T47D (cell line): ENCODE data around the gene SUSD4.

Source experiments
- DNase-seq, 2 experiments: peaks; one replicate each; pipeline versions ENCODE4 v3.0.0 to v3.0.0-alpha.2; 2011 to 2012; ENCODE audit warnings: low read depth in 1 of 2, low spot score in 1 of 2
- JUND ChIP-seq: IDR thresholded peaks from 2 replicates; pipeline ENCODE4 v1.6.1; 2012; ENCODE audit warnings: low read depth
- in situ Hi-C: cut with HindIII; loops from 2 replicates; pipeline ENCODE4 v1.10.0; 2016; ENCODE audit warnings: low sequenced_read_pairs, low pct_unique_long_range_greater_than_20kb

Gene SUSD4

DNA sequence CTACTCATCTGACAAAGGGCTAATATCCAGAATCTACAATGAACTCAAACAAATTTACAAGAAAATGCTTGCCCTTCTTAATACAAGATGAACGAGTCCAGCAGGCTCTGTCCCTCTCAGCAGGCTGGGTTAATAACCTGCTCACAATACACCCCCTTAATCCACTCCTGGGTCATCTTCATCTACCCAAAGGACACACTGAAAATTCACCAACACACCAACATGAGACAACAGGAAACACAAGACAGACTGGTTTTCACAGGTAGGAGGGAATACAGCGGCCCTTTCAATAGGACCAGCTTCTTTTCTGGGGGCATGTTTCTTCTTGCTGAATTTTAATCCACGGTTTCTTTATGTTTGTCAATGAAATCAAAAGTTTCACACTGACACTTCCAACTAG, 44.6 kb downstream of the SUSD4 start:
- in situ Hi-C loops = no loop called here
- TF ChIP-seq JUND = no peak
- peak; percentile 18 to 83 for DNase-seq

DNA sequence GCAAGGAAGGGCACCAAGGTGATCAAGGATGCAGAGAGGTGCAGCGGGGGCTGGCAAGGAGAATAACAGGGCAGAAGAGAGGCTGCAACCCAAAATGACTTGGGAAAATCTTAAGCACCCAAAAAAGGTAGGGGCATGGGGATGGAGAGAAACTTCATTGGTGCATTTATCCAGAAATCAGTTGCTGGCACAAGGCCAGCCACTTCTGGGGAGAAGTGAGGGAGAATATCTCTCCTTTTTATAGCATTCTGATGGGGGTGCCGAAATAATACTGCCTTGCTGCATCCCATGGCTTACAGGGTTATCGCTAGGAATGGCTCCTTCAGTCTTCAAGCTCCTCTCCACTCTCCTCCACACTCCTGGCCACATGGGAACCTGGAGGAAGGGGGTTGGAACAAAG, 47.9 kb downstream of the SUSD4 start:
- no peak for TF ChIP-seq JUND
- no peak for DNase-seq
- in situ Hi-C loops = no loop called here

DNA sequence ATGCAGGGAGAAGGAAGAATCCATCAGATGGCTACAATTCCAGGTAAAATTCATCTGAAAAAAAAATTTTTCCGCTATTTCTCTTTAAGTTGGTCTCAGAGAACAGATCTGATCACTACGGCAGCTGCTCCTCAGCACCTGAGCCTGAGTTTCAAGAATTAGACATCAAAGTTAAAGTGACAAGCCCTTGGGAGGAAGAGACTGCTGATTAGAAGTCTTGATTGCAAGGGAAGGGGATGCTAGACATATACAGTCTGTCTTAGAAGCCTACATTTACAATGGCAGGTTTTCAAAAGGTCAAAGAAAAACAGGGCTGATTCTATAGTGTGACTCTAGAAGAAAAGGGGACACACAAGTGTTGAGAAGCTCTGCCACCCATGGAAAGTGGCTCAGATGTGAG, 48.3 kb downstream of the SUSD4 start:
- TF ChIP-seq JUND = no peak
- DNase-seq = no peak
- in situ Hi-C loops = no loop called here

DNA sequence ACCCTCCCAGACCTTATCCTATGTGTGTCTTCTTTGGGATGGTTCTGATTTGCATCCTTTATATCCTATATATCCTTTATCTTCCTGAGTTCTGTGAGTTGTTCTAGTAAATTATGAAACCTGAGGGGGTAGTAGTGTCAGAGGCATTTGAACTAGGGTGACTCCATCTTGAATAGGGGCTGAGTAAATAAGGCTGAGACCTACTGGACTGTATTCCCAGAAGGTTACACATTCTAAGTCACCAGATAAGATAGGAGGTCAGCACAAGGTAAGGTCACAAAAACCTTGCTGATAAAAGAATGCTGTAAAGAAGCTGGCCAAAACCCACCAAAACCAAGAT, 50.6 kb downstream of the SUSD4 start:
- no peak for TF ChIP-seq JUND
- in situ Hi-C loops = no loop called here
- DNase-seq = no peak

DNA sequence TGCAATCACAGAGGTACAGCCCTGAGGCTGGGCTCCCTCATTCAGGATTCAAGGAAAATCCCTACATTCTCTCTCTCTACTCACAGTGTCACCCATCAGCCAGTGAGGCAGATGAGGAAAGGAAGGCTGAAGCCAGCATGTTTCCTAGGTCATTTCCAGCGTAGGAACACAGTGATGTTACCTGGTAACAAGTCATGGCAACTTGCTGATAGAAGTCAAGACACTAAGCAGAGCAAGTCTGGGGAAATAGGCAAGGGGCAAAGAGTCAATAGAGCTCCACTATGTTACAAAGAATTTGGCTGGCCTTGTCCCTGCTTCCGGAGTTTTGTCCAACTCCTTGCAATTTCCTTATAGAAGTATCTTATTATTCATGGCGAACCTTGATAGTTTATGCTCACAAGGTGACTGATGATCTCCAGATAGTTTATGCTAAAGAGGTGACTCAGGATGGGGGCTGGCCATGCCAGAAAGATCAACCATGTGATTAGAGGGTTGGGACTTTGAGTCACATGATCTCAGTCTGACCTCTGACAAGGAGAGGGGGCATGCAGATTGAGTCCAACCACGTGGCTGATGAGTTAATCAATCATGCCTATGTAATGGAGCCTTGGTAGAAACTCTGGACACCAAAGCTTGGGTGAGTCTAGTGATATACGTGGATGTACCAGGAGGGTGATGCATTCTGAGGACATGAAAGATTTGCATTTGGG, 51.1 kb downstream of the SUSD4 start:
- DNase-seq = no peak
- TF ChIP-seq JUND = no peak
- in situ Hi-C loops = no loop called here

DNA sequence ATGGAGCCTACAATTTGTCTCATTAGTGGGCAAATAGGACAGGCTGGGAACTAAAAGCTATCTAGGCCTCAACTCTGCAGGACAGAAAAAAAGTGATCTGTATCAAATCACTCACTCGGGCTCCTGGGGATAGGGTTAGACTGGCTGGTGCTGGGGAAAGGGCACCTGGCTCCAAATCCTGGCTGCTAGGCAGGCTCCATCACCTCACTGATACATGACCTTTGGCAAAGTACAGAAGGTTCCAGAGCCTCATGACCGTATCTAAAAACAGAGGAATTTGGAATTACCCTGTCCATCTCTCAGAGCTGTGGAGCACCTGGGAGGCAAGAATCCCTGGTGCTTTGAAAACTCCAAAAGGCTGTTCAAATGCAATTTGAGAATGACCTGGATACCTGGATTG, 51.7 kb downstream of the SUSD4 start:
- DNase-seq = no peak
- in situ Hi-C loops = no loop called here
- TF ChIP-seq JUND = no peak

DNA sequence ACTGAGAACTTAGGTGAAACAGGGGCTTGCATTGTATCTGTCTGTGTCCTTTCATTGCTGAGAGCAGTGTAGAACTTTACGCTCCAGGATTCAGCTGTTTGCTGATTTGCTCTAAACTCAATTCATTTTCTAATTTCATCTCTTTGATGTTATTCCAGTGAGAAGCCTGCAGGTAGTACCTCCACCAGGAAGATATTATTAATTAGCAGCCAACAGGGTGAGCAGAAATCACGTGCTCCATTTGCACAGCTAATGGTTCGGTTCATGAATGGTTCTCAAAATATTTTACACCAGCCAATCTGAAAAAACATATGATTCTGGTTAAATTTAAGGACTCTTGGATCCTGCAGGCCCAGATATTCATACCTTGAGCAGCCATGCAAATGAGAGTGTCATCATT, 52.1 kb downstream of the SUSD4 start:
- in situ Hi-C loops = no loop called here
- TF ChIP-seq JUND = no peak
- DNase-seq = no peak

DNA sequence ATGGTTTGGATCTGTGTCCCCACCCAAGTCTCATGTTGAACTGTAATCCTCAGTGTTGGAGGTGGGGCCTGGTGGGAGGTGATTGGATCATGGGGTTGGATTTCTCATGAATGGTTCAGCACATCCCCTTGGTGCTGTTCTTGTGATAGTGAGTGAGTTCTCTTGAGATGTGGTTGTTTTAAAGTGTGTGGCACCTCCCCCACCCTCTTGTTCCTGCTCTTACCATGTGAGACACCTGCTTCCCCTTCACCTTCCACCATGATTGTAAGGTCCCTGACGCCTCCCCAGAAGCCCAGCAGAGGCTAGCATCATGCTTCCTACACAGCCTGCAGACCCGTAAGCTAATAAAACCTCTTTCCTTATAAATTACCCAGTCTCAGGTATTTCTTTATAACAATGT, 55.8 kb downstream of the SUSD4 start:
- DNase-seq = no peak
- no peak for TF ChIP-seq JUND
- in situ Hi-C loops = no loop called here

DNA sequence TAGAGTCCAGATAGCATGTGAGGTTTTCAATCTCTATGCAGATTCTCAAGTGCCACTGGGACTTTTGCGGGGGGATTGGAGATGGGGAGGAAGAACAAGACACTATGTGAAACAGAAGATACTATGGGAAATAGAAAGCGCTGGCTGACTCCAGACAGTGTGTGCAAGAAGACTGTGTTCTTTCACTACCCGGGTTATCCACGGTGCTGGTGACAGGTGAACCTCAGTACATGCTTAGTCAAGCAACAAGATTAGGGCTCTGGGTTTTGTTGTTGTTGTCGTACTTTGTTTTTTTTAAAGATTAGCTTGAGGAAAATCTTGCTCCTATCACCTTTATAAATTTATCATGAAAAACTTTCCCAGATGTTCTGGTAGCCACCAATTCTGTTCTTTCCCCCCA, 56.4 kb downstream of the SUSD4 start:
- no peak for DNase-seq

DNA sequence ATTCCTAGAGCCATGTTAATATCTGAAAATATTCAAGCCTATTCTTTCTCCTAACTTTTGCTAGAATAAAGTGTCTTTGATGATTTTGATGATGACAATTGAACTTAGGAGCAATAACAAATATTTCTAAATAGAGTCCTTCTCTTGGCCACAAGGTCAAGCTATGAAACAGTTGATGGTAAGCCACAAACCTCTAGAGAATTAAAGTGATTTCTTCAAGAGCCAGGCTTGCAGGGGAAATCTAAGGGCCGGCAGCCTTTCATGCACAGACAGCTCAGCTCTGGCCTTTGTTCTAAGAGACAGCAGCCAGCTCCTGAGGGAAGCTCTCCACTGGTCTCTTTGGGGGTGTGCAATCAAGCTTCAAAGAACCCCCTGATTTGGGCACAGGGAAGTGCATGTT, 59.0 kb downstream of the SUSD4 start:
- DNase-seq = no peak
- in situ Hi-C loops = no loop called here
- TF ChIP-seq JUND = no peak

More for the DNA sequence above, 56.4 kb downstream of the SUSD4 start:
- in situ Hi-C loops = no loop called here
- no peak for TF ChIP-seq JUND

DNA sequence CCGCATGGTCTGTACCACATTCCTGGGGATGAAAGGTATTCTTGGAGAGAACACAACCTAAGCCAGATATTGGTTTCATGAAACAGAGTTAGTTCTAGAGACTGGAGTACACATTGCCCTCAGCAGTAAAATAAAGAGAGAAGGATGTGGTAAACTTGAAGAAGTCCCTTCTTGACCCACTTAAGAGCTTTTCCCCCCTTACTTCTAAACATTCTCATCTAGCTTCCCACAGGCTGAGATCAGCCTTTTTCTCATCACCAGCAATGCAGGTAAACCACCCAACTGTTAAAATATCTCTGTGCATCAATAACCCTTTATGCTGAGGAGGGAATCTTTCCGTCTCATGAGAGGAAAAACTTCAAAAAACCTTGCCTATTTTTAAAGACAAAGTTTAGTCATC, 62.6 kb downstream of the SUSD4 start:
- no peak for DNase-seq
- in situ Hi-C loops = no loop called here
- no peak for TF ChIP-seq JUND

DNA sequence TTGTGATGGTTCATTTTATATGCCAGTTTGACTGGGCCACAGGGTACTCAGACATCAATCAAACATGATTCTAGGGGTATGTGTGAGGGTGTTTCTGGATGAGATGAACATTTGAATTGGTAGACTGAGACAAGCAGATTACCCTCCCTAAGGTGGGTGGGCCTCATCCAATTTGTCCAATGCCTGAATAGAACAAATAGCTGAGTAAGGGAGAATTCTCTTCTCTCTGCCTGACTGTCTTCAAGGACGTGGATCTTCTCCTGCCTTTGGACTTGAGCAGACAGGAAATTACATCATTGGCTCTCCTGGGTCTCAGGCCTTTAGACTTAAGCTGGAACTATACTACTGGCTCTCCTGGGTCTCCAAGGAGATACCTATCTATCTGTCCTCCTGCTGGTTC, 64.4 kb downstream of the SUSD4 start:
- in situ Hi-C loops = no loop called here
- DNase-seq = no peak
- no peak for TF ChIP-seq JUND

DNA sequence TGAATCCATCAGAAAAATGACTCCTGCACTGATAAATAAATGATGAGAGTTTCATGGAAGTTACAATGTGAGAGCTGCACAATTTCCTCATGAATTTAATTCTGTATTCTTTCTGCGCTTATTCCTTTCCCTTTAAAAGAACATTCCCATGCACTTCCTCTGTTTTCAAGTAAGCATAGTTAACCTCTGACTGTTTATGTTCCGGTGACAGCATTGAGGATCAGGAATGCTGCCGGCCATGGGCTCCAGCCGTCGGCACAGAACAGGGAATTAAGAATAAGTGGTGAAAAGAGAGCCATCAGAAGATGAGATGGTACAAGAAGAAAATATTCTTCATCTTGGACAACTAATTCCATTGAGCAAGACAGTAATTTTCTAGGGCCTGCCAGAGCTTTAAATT, 65.3 kb downstream of the SUSD4 start:
- in situ Hi-C loops = no loop called here

DNA sequence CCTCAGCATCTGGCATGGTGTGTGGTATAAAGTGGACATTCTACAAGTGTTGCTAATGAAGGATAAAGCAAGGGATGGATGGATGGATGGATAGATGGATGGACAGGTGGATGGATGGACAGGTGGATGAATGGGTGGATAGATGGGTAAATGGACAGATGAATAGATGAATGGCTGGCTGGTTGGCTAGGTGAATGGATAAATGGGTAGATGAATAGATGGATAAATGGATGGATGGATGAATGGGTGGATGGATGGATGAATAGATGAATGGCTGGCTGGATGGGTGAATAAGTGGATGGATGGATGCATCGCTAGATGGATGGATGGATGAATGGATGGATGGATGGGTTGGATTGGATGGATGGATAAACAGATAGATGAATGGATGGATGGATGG, 66.2 kb downstream of the SUSD4 start:
- DNase-seq = no peak
- TF ChIP-seq JUND = no peak
- in situ Hi-C loops = no loop called here

More for the DNA sequence above, 65.3 kb downstream of the SUSD4 start:
- TF ChIP-seq JUND = no peak
- DNase-seq = no peak
